SK-N-MC (cell line): ENCODE data around the gene AJAP1.

Source experiments
- EZH2 ChIP-seq: fragments of 200-600 bp; sonication (generic); IDR thresholded peaks from one replicate; pipeline ENCODE4 v1.6.1; 2017; ENCODE audit warnings: antibody characterized with exemption
- POLR2AphosphoS5 ChIP-seq: IDR thresholded peaks from 2 replicates; pipeline ENCODE4 v1.6.1; 2012; ENCODE audit warnings: mild to moderate bottlenecking, low read depth, low read length, borderline replicate concordance

GRCh38 chr1:4820543-4820942 is 166.1 kb downstream of the AJAP1 start:
- TF ChIP-seq EZH2 (no peak), POLR2AphosphoS5 (no peak)
